H1 (cell line): ENCODE measurements around the gene PALM3. TPM values are rescaled to one million over a fixed set of nuclear protein-coding genes. Genes with fewer than 3 reads are reported as not detected.

Source experiments
- CTCF ChIA-PET: fragments of 300-600 bp; sonication (Branson Sonifier 250); formaldehyde crosslinking; loops from one replicate; lab custom pipeline; 2021; ENCODE audit not compliant: partially characterized antibody; lab: Charles Lee
- POLR2A ChIA-PET: fragments of 300-600 bp; sonication (Branson Sonifier 250); formaldehyde crosslinking; loops from one replicate; lab custom pipeline; 2021; ENCODE audit warnings: inconsistent platforms; ENCODE audit not compliant: partially characterized antibody; lab: Charles Lee
- DNase-seq, 2 experiments: peaks; one replicate each; pipeline versions ENCODE4 v3.0.0 to v3.0.0-alpha.2; 2010 to 2022; ENCODE audit warnings: low spot score in 2 of 2, low read depth in 1 of 2, mixed read lengths in 1 of 2
- FAIRE-seq: peaks from 2 replicates; lab custom pipeline; 2011; peaks lifted over from hg19 to GRCh38; lab: Jason Lieb, UNC
- H2AFZ ChIP-seq: 2 replicates; pipeline ENCODE4 v1.8.1; 2012; ENCODE audit warnings: low read length, inconsistent platforms
- H2AK5ac ChIP-seq: 2 replicates; pipeline ENCODE4 v1.6.1; 2013; ENCODE audit warnings: low read depth, low read length
- H2BK120ac ChIP-seq: replicated peaks from 2 replicates; pipeline ENCODE3; 2013; ENCODE audit warnings: low read depth, low read length, inconsistent platforms
- H2BK12ac ChIP-seq: 2 replicates; pipeline ENCODE4 v1.6.1; 2013; ENCODE audit warnings: low read depth, low read length
- H2BK15ac ChIP-seq: 2 replicates; pipeline ENCODE4 v1.6.1; 2013; ENCODE audit warnings: low read length
- H2BK20ac ChIP-seq: 2 replicates; pipeline ENCODE4 v1.6.1; 2013; ENCODE audit warnings: low read length
- H2BK5ac ChIP-seq: 2 replicates; pipeline ENCODE4 v1.6.1; 2013; ENCODE audit warnings: low read depth, low read length
- H3K14ac ChIP-seq: 2 replicates; pipeline ENCODE4 v1.6.1; 2013; ENCODE audit warnings: inconsistent platforms; ENCODE audit not compliant: insufficient read length
- H3K18ac ChIP-seq: 2 replicates; pipeline ENCODE4 v1.6.1; 2013; ENCODE audit warnings: low read length; ENCODE audit errors: extremely low read depth
- H3K23ac ChIP-seq: 2 replicates; pipeline ENCODE4 v1.6.1; 2013; ENCODE audit warnings: inconsistent platforms; ENCODE audit not compliant: insufficient read length
- H3K23me2 ChIP-seq: 2 replicates; pipeline ENCODE4 v1.6.1; 2013; ENCODE audit warnings: low read depth, low read length
- H3K27ac ChIP-seq: 2 replicates; pipeline ENCODE4 v1.6.1; 2011; ENCODE audit warnings: low read depth, low read length, inconsistent platforms
- H3K27me3 ChIP-seq, 4 experiments: replicated peaks in 1 of 4; 1 replicate in 1 of 4; 2 replicates in 3 of 4; pipeline versions ENCODE4 v1.6.1 to v1.8.1; 2011 to 2013; ENCODE audit warnings: low read length in 3 of 4, mild to moderate bottlenecking in 3 of 4, inconsistent platforms in 2 of 4, mixed read lengths in 2 of 4, moderate library complexity in 1 of 4; ENCODE audit not compliant: control insufficient read depth in 3 of 4, insufficient read depth in 3 of 4; ENCODE audit errors: extremely low read depth in 1 of 4
- H3K36me3 ChIP-seq, 4 experiments: 2 replicates each; pipeline versions ENCODE4 v1.6.1 to v1.8.1; 2011 to 2013; ENCODE audit warnings: mild to moderate bottlenecking in 4 of 4, low read length in 3 of 4, moderate library complexity in 2 of 4, control low read depth in 1 of 4, inconsistent platforms in 1 of 4; ENCODE audit not compliant: insufficient read depth in 4 of 4, control insufficient read depth in 2 of 4
- H3K4ac ChIP-seq: replicated peaks from 2 replicates; pipeline ENCODE3; 2013; ENCODE audit warnings: low read length, low read depth, mixed read lengths, inconsistent platforms; ENCODE audit not compliant: insufficient read length
- H3K4me1 ChIP-seq, 4 experiments: replicated peaks in 1 of 4; 1 replicate in 1 of 4; 2 replicates in 3 of 4; pipeline versions ENCODE4 v1.6.1 to v1.8.1; 2011 to 2013; ENCODE audit warnings: low read length in 3 of 4, inconsistent platforms in 2 of 4, mixed read lengths in 1 of 4; ENCODE audit not compliant: insufficient read depth in 4 of 4, control insufficient read depth in 3 of 4
- H3K4me2 ChIP-seq, 2 experiments: 2 replicates each; pipeline versions ENCODE4 v1.6.1 to v1.8.1; 2011 to 2013; ENCODE audit warnings: low read depth in 2 of 2, low read length in 2 of 2, control low read depth in 1 of 2, inconsistent platforms in 1 of 2, mild to moderate bottlenecking in 1 of 2; ENCODE audit not compliant: insufficient read depth in 1 of 2
- H3K4me3 ChIP-seq, 4 experiments: fragments of 200-600, 300-600 bp in 1 of 4; sonication (generic), shearing (Covaris generic), sonication (Bioruptor Twin) in 1 of 4; 2 replicates each; pipeline versions ENCODE4 v1.5.1 to v1.8.1; 2011 to 2016; ENCODE audit warnings: low read length in 4 of 4, low read depth in 3 of 4, control low read depth in 2 of 4, inconsistent platforms in 2 of 4, mild to moderate bottlenecking in 2 of 4, mixed read lengths in 1 of 4, moderate library complexity in 1 of 4; ENCODE audit not compliant: insufficient read depth in 2 of 4; ENCODE audit errors: extremely low read depth in 1 of 4
- H3K56ac ChIP-seq: replicated peaks from 2 replicates; pipeline ENCODE3; 2013; ENCODE audit warnings: low read depth, mild to moderate bottlenecking, mixed read lengths, low read length, inconsistent platforms; ENCODE audit not compliant: insufficient read length
- H3K79me1 ChIP-seq: 2 replicates; pipeline ENCODE4 v1.6.1; 2013; ENCODE audit warnings: low read depth, low read length, control low read depth
- H3K79me2 ChIP-seq, 2 experiments: 2 replicates each; pipeline versions ENCODE4 v1.6.1 to v1.8.1; 2012 to 2013; ENCODE audit warnings: low read length in 2 of 2, mild to moderate bottlenecking in 2 of 2, inconsistent platforms in 1 of 2; ENCODE audit not compliant: insufficient read depth in 2 of 2, control insufficient read depth in 1 of 2
- H3K9ac ChIP-seq, 4 experiments: replicated peaks in 1 of 4; 1 replicate in 1 of 4; 2 replicates in 3 of 4; pipeline versions ENCODE4 v1.6.1 to v1.8.1; 2011 to 2013; ENCODE audit warnings: low read depth in 3 of 4, low read length in 3 of 4, control low read depth in 2 of 4, mild to moderate bottlenecking in 2 of 4, moderate library complexity in 2 of 4, inconsistent platforms in 1 of 4; ENCODE audit errors: extremely low read depth in 1 of 4
- H3K9me3 ChIP-seq, 2 experiments: 2 replicates each; pipeline versions ENCODE4 v1.6.1 to v1.8.1; 2012 to 2013; ENCODE audit warnings: mild to moderate bottlenecking in 2 of 2, moderate library complexity in 2 of 2, control low read depth in 1 of 2, inconsistent platforms in 1 of 2, low read depth in 1 of 2, low read length in 1 of 2, mixed read lengths in 1 of 2; ENCODE audit not compliant: insufficient read depth in 2 of 2
- H4K20me1 ChIP-seq, 2 experiments: replicated peaks in 1 of 2; 2 replicates each; pipeline versions ENCODE3 to v1.8.1; 2011 to 2013; ENCODE audit warnings: inconsistent platforms in 2 of 2, low read length in 2 of 2, mild to moderate bottlenecking in 1 of 2; ENCODE audit not compliant: insufficient read depth in 2 of 2, control insufficient read depth in 1 of 2
- H4K5ac ChIP-seq: 2 replicates; pipeline ENCODE4 v1.6.1; 2013; ENCODE audit warnings: low read length, low read depth, mixed read lengths, inconsistent platforms; ENCODE audit not compliant: insufficient read length
- H4K8ac ChIP-seq: 2 replicates; pipeline ENCODE4 v1.8.0; 2013; ENCODE audit warnings: mild to moderate bottlenecking, moderate library complexity, low read length, inconsistent platforms; ENCODE audit not compliant: insufficient read depth; ENCODE audit errors: extremely low read depth
- H4K91ac ChIP-seq: replicated peaks from 2 replicates; pipeline ENCODE3; 2013; ENCODE audit warnings: low read length, mixed read lengths, inconsistent platforms; ENCODE audit not compliant: insufficient read length
- WGBS, 2 experiments: shearing (Covaris generic) in 1 of 2; methylation state at CpG; one replicate each; pipeline versions ENCODE4 v1.1.6 to v1.1.7; 2013 to 2015; ENCODE audit warnings: low lambda C conversion rate in 2 of 2, mixed read lengths in 2 of 2, inconsistent platforms in 1 of 2, low coverage in 1 of 2, missing lambda C conversion rate in 1 of 2; ENCODE audit not compliant: insufficient replicate concordance in 2 of 2, insufficient coverage in 1 of 2, insufficient read length in 1 of 2; ENCODE audit errors: extremely low coverage in 1 of 2, missing lambda C conversion rate in 1 of 2; 5-methylcytosine and 5-hydroxymethylcytosine counted together
- polyA plus RNA-seq, 7 experiments: library from polyadenylated mRNA; depleted of rRNA in 3 of 7; stranded (reverse) in 5 of 7; unstranded in 2 of 7; fragments of >200 nt in 5 of 7; fragments of 200-250 nt in 2 of 7; gene quantifications; 1 replicate in 5 of 7; 2 replicates in 1 of 7; 4 replicates in 1 of 7; pipeline versions ENCODE4 v1.2.1 to v1.2.3, GENCODE V29; 2011 to 2013; ENCODE audit warnings: missing spikeins in 2 of 7, mixed read lengths in 2 of 7
- total RNA-seq: library from RNA; stranded (reverse); fragmentation: NEBNext Ultra II Directional; extraction: Animal tissue kit (Norgen Biotek cat#: 25700); gene quantifications from 2 replicates; pipeline ENCODE4 v1.2.1, GENCODE V29; 2021

The PALM3 gene
- total and polyA plus RNA-seq, 2 of the 8 experiments (the other 6 are each of a cell fraction or from before 2014, with no cell fraction given): 5.8 to 31.3 TPM

DNA sequence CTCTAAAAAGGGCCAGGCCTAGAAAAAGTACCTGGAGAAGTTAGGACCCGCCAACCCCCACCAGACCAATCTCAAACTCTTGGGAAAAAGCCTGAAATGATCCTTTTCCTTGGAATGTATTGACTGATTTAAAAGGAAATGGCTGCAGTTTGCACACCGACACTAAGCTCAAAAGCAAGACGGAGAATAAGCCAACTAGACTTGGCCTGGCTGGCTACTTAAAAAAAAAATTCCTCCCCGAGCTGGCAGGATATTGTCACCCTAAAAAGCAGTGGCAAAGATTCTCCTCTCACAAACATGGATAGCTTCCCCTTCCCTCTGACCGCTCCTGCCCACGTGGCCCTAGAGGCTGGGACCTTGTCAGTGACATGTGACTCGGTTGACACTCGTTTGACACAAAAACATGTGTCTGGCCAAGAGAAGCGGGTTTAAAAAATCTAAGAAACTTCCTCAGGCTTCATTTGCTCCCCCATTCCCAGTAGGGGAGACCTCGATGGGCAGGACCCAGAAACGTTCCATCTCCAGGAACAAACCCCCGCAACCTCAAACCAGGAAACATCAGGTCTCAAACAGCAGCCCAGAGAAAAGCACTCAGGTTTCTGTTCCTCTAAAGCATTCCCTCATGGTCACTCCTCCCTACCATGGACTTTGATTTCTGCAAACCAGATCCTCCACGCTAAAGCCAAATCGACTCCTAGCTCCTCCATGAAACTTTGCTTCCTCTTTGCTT is 57.1 kb downstream of the PALM3 start:
- no peaks in the 10 kb centered on the region for H3K9me3 ChIP-seq
- no peak overlapping the region for H4K5ac ChIP-seq
- H2AK5ac ChIP-seq: peak overlapping the region; percentile 72; the same call in 1 of the 2 replicates
- 86% methylated on average over 14 of the region's 14 CpGs; no CpG with 5 or more reads in 1 of the 2 experiments for WGBS, 2 experiments
- H2BK20ac ChIP-seq: 0 out of 2 replicates have a peak overlapping the region, but pooled peaks have one; percentile 74
- no peak overlapping the region for H3K56ac ChIP-seq
- no peak overlapping the region for H3K9ac ChIP-seq
- peak overlapping the region in 2 of 4 experiments; percentile 17 to 81; a peak in 4 of 8 replicates for H3K4me3 ChIP-seq
- FAIRE-seq: no peak
- DNase-seq: no peak
- no peak overlapping the region for H2BK120ac ChIP-seq
- H2BK12ac ChIP-seq: no peak overlapping the region
- H3K27me3 ChIP-seq: no peaks in the 10 kb centered on the region
- no peak overlapping the region for H4K8ac ChIP-seq
- no peak overlapping the region for H3K4ac ChIP-seq
- peaks cover 0 to 4% (median under 1%) of the 10 kb centered on the region in 4 experiments; a peak in 5 of 7 replicates for H3K4me1 ChIP-seq
- H3K4me2 ChIP-seq: peak overlapping the region; percentile 41 to 56; a peak in 3 of 4 replicates
- peaks cover 0 to 9% of the 10 kb centered on the region in 2 experiments; a peak in 2 of 4 replicates for H3K79me2 ChIP-seq
- no peak overlapping the region for H2AFZ ChIP-seq
- no peak overlapping the region for H3K14ac ChIP-seq
- H3K23ac ChIP-seq: no peak overlapping the region
- peak overlapping the region; percentile 55; the same call in 1 of the 2 replicates for H2BK15ac ChIP-seq
- ChIA-PET POLR2A (interaction anchor here (0.8 to 3.5 kb wide), 11 partner anchors 8 to 124 kb away, joined by 3 to 16 read pairs (median 9); partner anchors contain the start of gene IL27RA), CTCF (interaction anchor here (0.6 to 1.8 kb wide), 9 partner anchors 11 to 207 kb away, joined by 3 to 6 read pairs (median 4); partner anchors contain the start of gene IL27RA)
- H3K27ac ChIP-seq: peak overlapping the region; percentile 30
- H3K36me3 ChIP-seq: no peaks in the 10 kb centered on the region; a peak in 2 of 8 replicates
- H4K20me1 ChIP-seq: no peaks in the 10 kb centered on the region
- H3K79me1 ChIP-seq: peaks cover 3% of the 10 kb centered on the region
- H3K18ac ChIP-seq: no peak overlapping the region
- H3K23me2 ChIP-seq: peaks cover 5% of the 10 kb centered on the region; the same call in 1 of the 2 replicates
- H4K91ac ChIP-seq: no peak overlapping the region
- peak overlapping the region; percentile 35; the same call in 1 of the 2 replicates for H2BK5ac ChIP-seq
